ENCODE data around the gene PCSK4.

Gene PCSK4

DNA sequence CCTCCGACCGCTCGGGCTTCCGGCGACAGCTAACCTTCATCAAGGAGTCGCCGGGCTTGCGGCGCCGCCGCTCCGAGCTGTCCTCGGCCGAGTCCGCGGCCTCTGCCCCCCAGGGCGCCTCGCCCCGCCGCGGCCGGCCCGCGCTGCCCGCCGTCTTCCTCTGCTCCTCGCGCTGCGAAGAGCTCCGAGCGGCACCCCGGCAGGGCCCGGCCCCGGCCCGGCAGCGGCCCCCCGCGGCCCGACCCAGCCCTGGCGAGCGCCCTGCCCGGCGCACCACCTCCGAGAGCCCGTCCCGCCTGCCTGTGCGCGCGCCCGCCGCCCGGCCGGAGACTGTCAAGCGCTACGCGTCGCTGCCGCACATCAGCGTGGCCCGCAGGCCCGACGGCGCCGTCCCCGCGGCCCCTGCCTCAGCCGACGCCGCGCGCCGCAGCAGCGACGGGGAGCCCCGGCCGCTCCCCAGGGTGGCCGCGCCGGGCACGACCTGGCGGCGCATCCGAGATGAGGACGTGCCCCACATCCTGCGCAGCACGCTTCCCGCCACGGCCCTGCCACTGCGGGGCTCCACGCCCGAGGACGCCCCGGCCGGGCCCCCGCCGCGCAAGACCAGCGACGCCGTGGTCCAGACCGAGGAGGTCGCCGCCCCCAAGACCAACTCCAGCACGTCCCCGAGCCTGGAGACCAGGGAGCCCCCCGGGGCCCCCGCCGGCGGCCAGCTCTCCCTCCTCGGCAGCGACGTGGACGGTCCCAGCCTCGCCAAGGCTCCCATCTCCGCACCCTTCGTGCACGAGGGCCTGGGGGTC is 20.7 kb downstream of the PCSK4 start:
- DNase-seq, result no peak

DNA sequence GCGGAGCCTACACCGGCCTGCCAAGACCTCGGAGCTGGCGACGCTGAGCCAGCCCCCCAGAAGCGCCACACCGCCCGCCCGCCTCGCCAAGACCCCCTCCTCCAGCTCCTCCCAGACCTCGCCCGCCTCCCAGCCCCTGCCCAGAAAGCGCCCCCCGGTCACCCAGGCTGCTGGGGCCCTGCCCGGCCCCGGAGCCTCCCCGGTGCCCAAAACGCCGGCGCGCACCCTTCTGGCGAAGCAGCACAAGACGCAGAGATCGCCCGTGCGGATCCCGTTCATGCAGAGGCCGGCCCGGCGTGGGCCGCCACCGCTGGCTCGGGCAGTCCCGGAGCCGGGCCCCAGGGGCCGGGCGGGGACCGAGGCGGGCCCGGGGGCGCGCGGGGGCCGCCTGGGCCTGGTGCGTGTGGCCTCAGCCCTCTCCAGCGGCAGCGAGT is 21.3 kb downstream of the PCSK4 start:
- no peak for DNase-seq

DNA sequence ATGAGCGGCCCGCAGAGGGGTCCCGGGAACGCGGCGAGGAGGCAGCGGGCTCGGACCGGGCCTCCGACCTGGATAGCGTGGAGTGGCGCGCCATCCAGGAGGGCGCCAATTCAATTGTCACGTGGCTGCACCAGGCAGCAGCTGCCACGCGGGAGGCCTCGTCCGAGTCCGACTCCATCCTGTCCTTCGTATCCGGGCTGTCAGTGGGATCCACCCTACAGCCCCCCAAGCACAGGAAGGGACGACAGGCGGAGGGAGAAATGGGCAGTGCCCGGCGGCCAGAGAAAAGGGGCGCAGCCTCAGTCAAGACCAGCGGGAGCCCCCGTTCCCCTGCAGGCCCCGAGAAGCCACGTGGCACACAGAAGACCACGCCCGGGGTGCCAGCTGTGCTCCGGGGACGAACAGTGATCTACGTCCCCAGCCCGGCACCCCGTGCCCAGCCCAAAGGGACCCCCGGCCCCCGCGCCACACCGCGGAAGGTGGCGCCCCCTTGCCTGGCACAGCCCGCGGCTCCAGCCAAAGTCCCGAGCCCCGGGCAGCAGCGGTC is 21.8 kb downstream of the PCSK4 start:
- DNase-seq, result no peak

- no peak for DNase-seq
Measured at GRCh38 chr19:1467490-1468273, 22.5 kb downstream of the PCSK4 start.

DNA sequence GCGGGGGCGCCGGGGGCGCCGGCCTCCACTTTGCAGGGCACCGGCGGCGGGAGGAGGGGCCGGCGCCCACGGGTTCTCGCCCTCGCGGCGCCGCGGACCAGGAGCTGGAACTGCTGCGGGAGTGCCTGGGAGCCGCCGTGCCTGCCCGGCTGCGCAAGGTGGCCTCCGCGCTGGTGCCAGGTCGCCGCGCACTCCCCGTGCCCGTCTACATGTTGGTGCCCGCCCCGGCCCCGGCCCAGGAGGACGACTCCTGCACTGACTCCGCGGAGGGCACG is 23.0 kb downstream of the PCSK4 start:
- DNase-seq, result no peak

DNA sequence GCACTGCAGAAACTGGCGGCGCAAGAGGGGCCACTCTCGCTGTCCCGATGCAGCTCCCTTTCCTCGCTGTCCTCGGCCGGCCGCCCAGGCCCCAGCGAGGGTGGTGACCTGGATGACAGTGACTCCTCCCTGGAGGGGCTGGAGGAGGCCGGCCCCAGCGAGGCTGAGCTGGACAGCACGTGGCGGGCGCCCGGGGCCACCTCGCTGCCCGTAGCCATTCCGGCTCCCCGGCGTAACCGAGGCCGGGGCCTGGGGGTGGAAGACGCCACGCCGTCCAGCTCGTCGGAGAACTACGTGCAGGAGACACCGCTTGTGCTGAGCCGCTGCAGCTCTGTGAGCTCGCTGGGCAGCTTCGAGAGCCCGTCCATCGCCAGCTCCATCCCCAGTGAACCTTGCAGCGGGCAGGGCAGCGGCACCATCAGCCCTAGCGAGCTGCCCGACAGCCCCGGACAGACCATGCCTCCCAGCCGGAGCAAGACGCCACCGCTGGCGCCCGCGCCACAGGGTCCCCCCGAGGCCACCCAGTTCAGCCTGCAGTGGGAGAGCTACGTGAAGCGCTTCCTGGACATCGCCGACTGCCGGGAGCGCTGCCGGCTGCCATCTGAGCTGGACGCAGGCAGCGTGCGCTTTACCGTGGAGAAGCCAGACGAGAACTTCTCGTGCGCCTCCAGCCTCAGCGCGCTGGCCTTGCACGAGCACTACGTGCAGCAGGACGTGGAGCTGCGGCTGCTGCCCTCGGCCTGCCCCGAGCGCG is 23.5 kb downstream of the PCSK4 start:
- no peak for DNase-seq

GRCh38 chr19:1466018-1466460 is 24.1 kb downstream of the PCSK4 start:
- no peak for DNase-seq

DNA sequence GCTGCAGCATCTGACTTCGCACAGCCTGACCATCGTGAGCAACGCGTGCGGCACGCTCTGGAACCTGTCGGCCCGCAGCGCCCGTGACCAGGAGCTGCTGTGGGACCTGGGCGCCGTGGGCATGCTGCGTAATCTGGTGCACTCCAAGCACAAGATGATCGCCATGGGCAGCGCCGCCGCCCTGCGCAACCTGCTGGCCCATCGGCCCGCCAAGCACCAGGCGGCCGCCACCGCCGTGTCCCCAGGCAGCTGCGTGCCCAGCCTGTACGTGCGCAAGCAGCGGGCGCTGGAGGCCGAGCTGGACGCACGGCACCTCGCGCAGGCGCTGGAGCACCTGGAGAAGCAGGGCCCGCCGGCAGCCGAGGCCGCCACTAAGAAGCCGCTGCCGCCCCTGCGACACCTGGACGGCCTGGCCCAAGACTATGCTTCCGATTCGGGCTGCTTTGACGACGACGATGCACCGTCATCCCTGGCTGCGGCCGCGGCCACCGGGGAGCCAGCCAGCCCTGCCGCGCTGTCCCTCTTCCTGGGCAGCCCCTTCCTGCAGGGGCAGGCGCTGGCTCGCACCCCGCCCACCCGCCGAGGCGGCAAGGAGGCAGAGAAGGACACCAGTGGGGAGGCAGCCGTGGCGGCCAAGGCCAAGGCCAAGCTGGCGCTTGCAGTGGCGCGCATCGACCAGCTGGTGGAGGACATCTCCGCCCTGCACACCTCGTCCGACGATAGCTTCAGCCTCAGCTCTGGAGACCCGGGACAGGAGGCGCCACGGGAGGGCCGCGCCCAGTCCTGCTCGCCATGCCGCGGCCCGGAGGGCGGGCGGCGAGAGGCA is 24.7 kb downstream of the PCSK4 start:
- no peak for DNase-seq

- DNase-seq, result no peak
Measured at GRCh38 chr19:1461862-1462261, 28.3 kb downstream of the PCSK4 start.

DNA sequence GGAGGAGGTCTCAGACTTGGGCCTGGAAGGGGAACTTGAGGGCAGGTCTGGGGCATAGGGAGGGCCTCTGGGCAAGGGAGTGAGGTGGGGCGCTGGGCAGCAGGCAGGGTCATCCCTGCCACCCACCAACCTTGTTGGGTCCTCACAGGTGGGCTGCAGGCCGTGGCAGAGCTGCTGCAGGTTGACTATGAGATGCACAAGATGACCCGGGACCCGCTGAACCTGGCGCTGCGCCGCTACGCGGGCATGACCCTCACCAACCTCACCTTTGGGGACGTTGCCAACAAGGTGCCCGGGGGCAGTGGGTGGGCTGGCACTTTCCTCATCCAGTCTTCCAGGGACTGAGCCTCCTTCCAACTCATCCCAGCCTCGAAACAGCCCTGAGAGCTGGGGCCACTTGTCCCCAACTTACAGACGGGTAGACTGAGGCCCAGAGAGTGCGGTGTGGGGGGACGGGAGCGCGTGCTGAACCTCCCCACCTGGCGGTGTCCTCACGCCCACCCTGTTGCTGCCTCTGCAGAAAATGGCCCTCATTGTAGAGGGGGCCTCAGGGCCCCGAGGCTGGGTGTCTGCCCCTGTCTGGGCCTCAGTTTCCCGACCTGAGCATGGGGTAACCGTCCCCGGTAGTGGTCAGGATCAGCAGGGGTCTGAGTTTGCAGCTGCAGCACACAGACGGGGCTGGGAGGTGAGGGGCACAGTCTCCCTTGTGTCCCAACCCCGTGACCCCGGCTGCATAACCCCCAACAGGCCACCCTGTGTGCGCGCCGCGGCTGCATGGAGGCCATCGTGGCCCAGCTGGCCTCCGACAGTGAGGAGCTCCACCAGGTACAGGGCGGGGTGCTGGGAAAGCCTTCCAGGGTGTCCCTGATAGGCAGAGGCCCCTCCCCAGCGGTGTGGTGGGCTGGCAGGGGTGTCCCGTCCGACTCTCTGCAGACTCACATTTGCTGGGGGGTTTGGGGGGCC is 29.8 kb downstream of the PCSK4 start:
- no peak for DNase-seq

DNA sequence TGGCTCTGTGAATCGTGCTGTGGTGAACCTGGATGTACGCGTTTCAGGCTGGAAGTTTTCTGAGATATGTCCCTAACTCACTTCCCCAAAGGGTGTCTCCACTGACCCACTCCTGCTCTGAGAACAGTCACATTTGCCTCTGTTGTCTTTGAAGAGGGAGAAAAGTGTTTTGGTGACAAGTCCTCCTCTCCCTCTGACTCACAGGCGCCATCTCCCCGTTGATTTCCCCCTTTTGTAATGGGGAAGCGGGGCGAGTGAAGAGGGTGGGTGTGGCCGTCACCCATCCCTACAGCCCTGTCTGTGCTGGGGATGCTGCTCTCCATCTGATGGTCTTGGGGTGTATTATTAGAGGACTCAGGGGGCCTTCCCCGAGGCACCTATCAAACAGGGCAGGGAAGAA is 30.7 kb downstream of the PCSK4 start:
- DNase-seq, result no peak

DNA sequence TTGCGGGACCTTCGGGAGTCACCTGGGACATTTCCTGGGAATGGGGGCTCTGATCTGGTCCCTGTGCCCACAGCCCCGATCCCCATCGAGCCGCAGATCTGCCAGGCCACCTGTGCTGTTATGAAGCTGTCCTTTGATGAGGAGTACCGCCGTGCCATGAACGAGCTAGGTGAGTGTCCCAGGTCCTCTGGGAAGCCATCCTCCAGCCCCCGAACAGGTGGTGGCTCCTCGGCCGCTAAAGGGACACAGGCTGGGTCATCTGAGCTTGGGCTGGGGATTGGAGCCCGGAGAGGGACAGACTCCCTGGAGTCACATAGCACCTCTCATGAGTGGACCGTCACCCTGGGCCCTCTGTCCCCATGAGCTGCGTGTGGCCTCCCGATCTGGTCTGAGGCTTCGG is 32.3 kb downstream of the PCSK4 start:
- no peak for DNase-seq

- no peak for DNase-seq
Measured at GRCh38 chr19:1457031-1457739, 33.0 kb downstream of the PCSK4 start.

- DNase-seq, result no peak
Measured at GRCh38 chr19:1456121-1456900, 33.8 kb downstream of the PCSK4 start.

GRCh38 chr19:1455336-1456120 is 34.6 kb downstream of the PCSK4 start:
- peak; percentile 30 for DNase-seq

DNA sequence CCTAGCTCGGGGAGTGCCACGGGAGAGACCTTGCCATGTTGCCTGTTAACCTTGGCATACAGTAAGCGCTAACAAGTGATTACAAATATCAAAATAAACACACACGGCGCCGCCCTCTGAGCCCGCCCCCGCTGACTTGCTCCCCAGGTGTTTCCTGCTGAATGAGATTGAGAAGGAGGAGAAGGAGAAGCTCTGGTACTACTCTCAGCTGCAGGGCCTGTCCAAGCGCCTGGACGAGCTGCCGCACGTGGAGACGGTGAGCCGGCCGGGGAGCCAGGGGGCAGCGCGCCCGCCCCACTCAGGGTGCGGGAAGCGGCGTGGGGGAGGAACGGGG is 35.2 kb downstream of the PCSK4 start:
- no peak for DNase-seq

DNA sequence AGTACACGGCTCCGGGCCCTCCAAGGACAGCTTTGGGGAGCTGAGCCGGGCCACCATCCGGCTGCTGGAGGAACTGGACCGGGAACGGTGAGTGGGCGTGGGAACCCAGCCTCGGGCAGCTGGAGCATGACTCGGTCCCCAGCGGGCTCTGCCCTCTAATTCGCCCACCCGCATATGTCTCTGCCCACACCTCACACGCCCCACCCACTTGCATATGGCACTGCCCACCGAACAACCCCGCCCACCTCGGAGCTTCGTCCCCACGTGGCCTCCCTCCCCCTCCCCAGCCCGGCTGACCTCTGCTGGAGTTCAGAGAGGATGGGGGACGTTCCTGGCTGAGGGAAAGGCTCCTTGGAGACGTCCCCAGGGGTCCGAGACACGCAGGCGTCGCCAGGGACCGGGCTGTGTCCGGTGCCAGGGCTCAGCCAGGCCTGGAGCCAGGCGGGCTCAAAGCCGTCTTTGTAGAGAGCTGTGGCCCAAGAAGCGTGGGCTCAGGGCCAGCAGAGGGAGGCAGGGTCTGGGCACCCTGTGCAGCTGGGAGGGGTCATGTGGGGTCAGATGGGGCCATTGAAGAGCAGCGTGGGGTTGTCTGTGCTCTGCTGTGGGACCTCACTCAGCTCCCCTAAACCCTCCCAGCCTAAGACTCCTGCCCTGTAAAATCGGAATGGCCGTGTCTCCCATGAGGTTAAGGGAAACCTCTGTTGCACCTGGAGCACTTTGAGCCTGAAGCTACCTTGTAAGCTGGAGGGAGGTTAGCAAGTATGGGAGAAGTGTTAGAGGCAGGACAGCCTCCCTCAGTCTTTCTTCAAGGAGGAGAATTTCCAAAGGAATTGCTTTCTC is 36.4 kb downstream of the PCSK4 start:
- DNase-seq, result no peak

Data from activated gamma-delta T cell treated with Interleukin-2 at 50 U/mL for 16 hours (primary cell).